Stimulated activated naive CD8-positive, alpha-beta T cell treated with anti-CD3 and anti-CD28 coated beads, Interleukin-15, Interleukin-2, amounts not matched to agents 100 ng/mL and 50 ng/mL, for 24 hours (primary cell): Measurements from ENCODE around the gene SNTG2.

Experiments used
- H3K27ac Mint-ChIP-seq: one replicate; pipeline ENCODE4 v1.8.0; 2021; ENCODE audit warnings: mild to moderate bottlenecking, mixed read lengths
- H3K27me3 Mint-ChIP-seq: one replicate; pipeline ENCODE4 v1.8.0; 2021; ENCODE audit warnings: mixed read lengths
- H3K36me3 Mint-ChIP-seq: one replicate; pipeline ENCODE4 v1.8.0; 2021; ENCODE audit warnings: low read depth, mixed read lengths
- H3K4me1 Mint-ChIP-seq: one replicate; pipeline ENCODE4 v1.8.0; 2021; ENCODE audit warnings: low read depth, mixed read lengths
- H3K4me3 Mint-ChIP-seq: one replicate; pipeline ENCODE4 v1.8.0; 2021; ENCODE audit warnings: mild to moderate bottlenecking, mixed read lengths
- H3K9me3 Mint-ChIP-seq: one replicate; pipeline ENCODE4 v1.8.0; 2021; ENCODE audit warnings: mixed read lengths

The SNTG2 gene

DNA sequence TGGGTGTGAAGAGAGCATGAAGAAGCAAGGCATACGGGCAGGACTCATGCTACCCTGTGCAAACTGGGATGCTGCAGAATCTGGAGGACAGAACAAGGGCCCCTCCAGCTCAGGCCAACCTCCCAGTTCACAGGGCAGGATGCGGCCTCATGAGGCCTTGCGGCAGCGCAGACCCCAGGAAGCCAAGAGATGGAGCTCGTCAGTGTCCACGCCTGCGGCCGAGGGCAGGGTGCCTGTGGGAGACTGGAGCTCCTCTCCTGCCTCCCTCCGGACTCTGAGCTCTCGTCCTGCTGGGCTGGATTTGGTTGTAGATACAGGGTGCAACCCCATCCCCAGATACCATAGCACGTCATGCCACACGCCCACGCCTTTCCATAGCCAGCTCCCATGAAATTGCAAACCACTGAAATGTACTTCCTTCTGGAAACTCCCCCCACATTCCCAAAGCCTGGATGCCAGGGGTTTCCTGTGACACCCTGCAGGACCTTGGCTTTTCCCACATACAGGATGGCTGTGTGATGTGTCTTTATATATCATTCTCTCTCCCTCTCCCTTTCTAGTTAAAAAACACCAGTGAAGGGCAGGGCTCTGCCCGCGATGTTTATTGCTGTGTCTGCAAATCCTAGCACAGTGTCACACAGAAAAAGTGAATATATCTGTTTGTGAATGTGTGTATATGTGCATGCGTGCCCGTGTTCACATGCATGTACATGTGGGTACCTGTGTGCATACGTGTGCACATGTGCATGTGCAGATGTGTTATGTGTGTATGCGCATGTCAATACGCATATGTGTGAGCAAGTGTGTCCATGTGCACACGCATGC, 12.3 kb upstream of the SNTG2 start:
- no peak overlapping the region for H3K4me3 Mint-ChIP-seq
- peaks cover 4% of the 10 kb centered on the region for H3K4me1 Mint-ChIP-seq
- no peaks in the 10 kb centered on the region for H3K9me3 Mint-ChIP-seq
- H3K36me3 Mint-ChIP-seq: no peaks in the 10 kb centered on the region
- no peak overlapping the region for H3K27ac Mint-ChIP-seq
- H3K27me3 Mint-ChIP-seq: no peaks in the 10 kb centered on the region

DNA sequence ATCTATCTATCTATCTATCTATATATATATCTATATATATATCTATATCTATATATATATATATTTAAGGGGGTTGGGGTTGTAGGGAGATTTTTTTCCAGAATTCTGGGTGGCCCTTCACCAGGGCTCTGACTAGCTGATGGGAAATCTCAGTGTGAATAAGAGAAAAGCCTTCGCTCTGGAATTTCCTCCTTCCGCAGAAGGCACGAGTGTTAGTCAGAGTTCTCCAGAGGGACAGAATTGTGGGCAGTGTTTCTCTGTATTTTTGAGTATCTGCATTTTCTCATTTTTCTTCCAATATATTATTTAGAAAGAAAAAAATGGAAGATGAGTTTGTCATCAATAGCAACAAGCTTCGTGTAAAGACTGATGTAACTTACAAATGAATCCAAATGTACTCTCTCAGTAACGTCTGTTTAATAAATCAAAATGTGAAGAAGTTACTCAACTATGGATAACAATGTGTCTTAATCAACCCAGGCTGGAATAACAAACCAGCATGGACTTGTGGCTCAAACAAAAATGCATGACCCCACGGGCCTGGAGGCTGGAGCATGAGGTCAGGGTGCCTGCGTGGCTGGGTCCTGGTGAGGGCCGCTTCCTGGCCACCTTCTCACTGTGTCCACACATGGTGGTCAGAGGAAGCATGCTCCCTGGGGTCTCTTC, 10.6 kb upstream of the SNTG2 start:
- Mint-ChIP-seq H3K36me3 (no peaks in the 10 kb centered on the region), H3K27me3 (peaks cover 9% of the 10 kb centered on the region)

DNA sequence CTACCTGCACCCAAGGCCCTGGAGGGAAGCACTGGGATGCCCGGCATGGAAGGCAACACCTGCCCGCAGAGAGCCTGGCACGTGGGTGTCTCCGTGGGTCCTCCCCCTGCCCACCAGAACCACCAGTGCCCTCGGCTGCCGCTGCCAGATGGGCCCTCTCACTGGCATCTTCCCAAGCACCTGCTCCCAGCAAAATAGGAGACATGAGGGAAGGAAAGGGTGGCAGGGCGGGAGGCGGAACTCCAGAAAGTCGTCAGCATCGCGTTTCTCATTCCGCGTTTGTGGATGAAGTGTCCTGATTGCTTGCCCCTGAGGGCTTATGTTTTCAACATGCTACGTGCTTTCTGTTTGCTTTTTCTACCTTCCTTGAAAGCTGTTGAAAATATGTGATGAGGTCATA, 8.8 kb upstream of the SNTG2 start:
- Mint-ChIP-seq H3K27ac (no peak overlapping the region), H3K4me3 (no peak overlapping the region), H3K27me3 (peaks cover 9% of the 10 kb centered on the region), H3K4me1 (peaks cover 31% of the 10 kb centered on the region), H3K36me3 (no peaks in the 10 kb centered on the region), H3K9me3 (peaks cover 8% of the 10 kb centered on the region)

More for the DNA sequence above, 10.6 kb upstream of the SNTG2 start:
- Mint-ChIP-seq H3K4me3 (no peak overlapping the region), H3K27ac (no peak overlapping the region), H3K9me3 (peaks cover 8% of the 10 kb centered on the region), H3K4me1 (peaks cover 13% of the 10 kb centered on the region)

DNA sequence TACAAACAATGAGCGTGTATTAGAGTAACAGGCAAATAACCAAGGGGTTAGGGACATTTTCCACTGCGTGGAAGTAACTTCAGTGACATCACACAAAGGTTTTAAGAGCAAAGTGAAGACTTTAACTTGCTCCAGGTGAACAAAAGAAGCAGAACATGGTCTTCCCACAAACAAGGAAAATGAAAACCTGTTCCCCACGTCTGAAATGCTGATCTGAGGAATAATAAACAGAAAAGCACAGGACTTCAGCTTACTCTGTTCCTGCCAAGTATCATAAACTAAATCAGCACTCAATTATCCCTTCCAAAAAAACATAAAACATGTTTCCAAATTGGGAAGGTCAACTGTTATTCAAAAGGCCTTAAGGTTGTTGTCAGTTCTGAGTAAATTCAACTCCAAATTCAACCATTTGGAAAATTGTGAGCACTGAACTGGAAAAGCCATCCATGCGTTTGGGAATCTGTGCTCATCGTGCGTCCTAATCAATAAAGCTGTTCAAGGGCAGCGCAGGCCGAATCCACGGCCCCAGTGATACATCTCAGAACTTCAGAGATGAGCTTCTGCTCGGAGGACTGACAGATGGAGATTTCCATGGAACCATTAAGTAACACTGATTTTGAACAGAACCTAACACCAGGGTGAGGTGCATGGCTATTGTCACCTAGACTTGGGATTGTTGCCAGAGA, 7.7 kb upstream of the SNTG2 start:
- Mint-ChIP-seq H3K4me1 (peaks cover 39% of the 10 kb centered on the region), H3K4me3 (no peak overlapping the region), H3K9me3 (peaks cover 8% of the 10 kb centered on the region)

DNA sequence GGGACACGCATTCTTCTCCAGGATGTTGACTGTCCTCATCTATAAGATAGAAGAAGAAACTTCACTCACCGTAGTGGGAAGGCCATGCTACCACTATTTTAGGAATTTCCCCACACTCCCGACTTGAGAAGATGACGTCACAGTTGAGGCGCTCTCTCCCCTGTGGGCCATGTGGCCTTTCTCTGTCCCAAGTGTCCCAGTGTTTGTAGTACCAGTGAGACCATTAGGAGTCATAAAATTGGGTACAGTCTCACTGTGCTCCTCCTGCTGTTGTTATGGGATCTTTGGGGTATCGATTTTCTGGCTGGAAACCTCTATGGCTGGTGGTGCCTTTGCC, 7.2 kb upstream of the SNTG2 start:
- no peaks in the 10 kb centered on the region for H3K36me3 Mint-ChIP-seq
- H3K4me1 Mint-ChIP-seq: peaks cover 39% of the 10 kb centered on the region
- peaks cover 8% of the 10 kb centered on the region for H3K9me3 Mint-ChIP-seq
- H3K27ac Mint-ChIP-seq: no peak overlapping the region
- no peak overlapping the region for H3K4me3 Mint-ChIP-seq
- peaks cover 9% of the 10 kb centered on the region for H3K27me3 Mint-ChIP-seq

More for the DNA sequence above, 7.7 kb upstream of the SNTG2 start:
- Mint-ChIP-seq H3K36me3 (no peaks in the 10 kb centered on the region), H3K27ac (no peak overlapping the region), H3K27me3 (peaks cover 9% of the 10 kb centered on the region)

GRCh38 chr2:943821-944220, 6.8 kb upstream of the SNTG2 start:
- no peak overlapping the region for H3K4me3 Mint-ChIP-seq
- H3K36me3 Mint-ChIP-seq: no peaks in the 10 kb centered on the region
- H3K27ac Mint-ChIP-seq: no peak overlapping the region
- H3K9me3 Mint-ChIP-seq: peaks cover 8% of the 10 kb centered on the region
- H3K4me1 Mint-ChIP-seq: peaks cover 42% of the 10 kb centered on the region
- peaks cover 9% of the 10 kb centered on the region for H3K27me3 Mint-ChIP-seq

GRCh38 chr2:944693-945092, 6.0 kb upstream of the SNTG2 start:
- Mint-ChIP-seq H3K27ac (peak overlapping the region; percentile 61), H3K4me3 (no peak overlapping the region), H3K36me3 (no peaks in the 10 kb centered on the region), H3K27me3 (peaks cover 16% of the 10 kb centered on the region), H3K4me1 (peaks cover 51% of the 10 kb centered on the region), H3K9me3 (peaks cover 8% of the 10 kb centered on the region)

DNA sequence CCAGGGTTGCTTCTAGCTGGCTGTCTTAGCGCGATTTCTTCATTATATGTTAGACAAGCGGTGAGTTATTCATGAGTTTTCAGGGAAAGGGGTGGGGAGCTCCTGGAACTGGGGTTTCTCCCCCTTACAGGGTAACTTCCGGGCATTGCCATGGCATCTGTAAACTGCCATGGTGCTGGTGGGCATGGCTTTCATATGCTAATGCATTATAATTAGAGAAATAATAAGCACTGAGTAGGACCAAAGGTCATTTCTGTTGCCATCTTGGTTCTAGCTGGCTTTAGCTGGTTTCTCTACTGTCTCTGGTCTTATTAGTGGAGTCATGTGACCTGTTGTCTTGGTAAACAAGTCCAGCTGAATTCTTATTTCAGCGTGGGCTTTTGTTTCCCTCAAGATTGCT, 5.5 kb upstream of the SNTG2 start:
- Mint-ChIP-seq H3K36me3 (no peaks in the 10 kb centered on the region), H3K4me1 (peaks cover 52% of the 10 kb centered on the region), H3K27me3 (peaks cover 16% of the 10 kb centered on the region), H3K4me3 (peak overlapping the region; percentile 62), H3K9me3 (peaks cover 8% of the 10 kb centered on the region), H3K27ac (peak overlapping the region; percentile 65)

- Mint-ChIP-seq H3K27me3 (peaks cover 16% of the 10 kb centered on the region), H3K4me3 (peak overlapping the region; percentile 62), H3K27ac (peak overlapping the region; percentile 89), H3K4me1 (peaks cover 52% of the 10 kb centered on the region), H3K9me3 (peaks cover 8% of the 10 kb centered on the region), H3K36me3 (no peaks in the 10 kb centered on the region)
Measured at GRCh38 chr2:946073-946948, 4.3 kb upstream of the SNTG2 start.

DNA sequence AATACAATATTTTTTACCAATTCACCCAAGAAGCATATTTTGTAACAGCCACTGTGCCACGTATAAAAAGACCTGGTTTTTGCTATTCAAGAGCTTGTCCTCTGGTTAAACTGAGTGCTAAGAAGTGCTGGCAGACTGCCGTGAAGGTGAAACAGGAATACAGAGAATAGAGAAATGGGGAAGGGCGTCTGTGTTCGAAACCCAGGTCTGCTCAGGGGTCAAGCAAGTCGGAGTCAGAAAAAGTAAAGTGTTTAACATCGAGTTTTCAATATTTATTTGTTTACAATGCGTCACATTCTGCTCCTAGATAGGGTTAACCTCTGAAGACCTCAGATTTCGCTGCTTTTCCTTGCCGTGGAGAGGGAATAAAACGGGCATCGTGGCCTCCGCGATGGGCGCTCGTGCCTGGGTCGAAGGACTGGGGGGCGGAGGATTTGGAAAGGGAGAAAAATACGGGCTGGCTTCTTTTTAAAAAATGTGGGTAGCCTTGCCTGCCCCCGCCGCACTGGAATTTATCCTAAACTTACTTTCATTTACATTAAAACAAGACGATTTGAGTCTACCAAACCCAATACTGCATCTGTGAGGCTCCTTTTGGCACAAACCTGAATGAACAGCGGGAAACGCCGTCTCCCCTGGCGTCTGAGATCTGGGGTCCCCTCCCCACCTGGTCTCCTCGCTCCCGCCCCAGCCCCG, 1.1 kb upstream of the SNTG2 start:
- peak overlapping the region; percentile 75 for H3K4me3 Mint-ChIP-seq
- H3K9me3 Mint-ChIP-seq: peaks cover 4% of the 10 kb centered on the region
- peak overlapping the region; percentile 49 for H3K27ac Mint-ChIP-seq
- H3K36me3 Mint-ChIP-seq: no peaks in the 10 kb centered on the region
- H3K4me1 Mint-ChIP-seq: peaks cover 48% of the 10 kb centered on the region
- H3K27me3 Mint-ChIP-seq: peaks cover 28% of the 10 kb centered on the region

DNA sequence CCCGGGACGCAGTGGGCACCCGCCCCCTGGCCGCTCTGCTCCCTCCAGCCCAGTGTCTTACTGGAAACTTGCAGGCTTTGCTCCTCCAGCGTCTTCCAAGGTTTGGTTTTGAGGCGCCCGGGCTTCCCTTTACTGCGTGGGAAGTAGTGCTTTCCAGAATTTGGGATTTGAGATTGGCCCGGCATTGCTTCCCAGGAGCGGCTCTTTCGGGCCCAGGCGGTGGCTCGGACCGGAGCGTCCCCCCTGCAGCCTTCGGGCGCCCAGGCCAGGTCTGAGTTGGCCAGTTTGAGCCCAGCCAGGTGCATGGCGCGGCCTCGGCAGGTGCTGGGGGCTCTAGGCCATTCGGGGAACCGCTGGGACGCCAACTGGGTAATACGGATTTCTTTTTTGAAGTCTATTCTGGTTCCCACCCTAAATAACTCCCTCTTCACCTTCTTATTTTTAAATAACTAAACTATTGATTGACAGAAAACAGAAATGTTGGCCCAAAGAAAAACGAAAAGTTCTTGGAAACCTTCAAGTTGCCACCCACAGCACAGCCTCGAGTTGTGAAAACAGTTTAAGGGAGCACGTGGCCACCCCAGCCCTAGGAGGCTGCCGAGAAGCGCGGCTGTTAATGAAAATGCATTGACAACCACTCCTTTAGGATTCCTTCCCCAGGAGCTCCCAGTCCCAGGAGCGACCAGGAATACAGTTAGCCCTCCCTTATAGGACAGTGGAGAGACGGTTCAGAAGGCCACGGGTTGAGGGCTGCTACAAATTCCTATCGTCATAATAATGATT, 766 bp downstream of the SNTG2 start:
- Mint-ChIP-seq H3K27me3 (peaks cover 28% of the 10 kb centered on the region), H3K36me3 (no peaks in the 10 kb centered on the region), H3K27ac (no peak overlapping the region), H3K4me1 (peaks cover 29% of the 10 kb centered on the region), H3K4me3 (peak overlapping the region; percentile 74), H3K9me3 (no peaks in the 10 kb centered on the region)

- Mint-ChIP-seq H3K4me3 (no peak overlapping the region), H3K9me3 (no peaks in the 10 kb centered on the region), H3K36me3 (no peaks in the 10 kb centered on the region), H3K27ac (no peak overlapping the region), H3K27me3 (peaks cover 28% of the 10 kb centered on the region), H3K4me1 (peaks cover 17% of the 10 kb centered on the region)
Measured at GRCh38 chr2:953408-953807, 2.8 kb downstream of the SNTG2 start.

GRCh38 chr2:953975-954686, 3.5 kb downstream of the SNTG2 start:
- H3K9me3 Mint-ChIP-seq: no peaks in the 10 kb centered on the region
- peaks cover 10% of the 10 kb centered on the region for H3K4me1 Mint-ChIP-seq
- H3K4me3 Mint-ChIP-seq: no peak overlapping the region
- no peak overlapping the region for H3K27ac Mint-ChIP-seq
- H3K27me3 Mint-ChIP-seq: peaks cover 26% of the 10 kb centered on the region
- H3K36me3 Mint-ChIP-seq: no peaks in the 10 kb centered on the region
